ENCODE results near the gene CLEC17A. TPM values are rescaled to one million over a fixed set of nuclear protein-coding genes. Genes with fewer than 3 reads are reported as not detected.
"Not testable (repeated sequence)": the region's sequence is repeated elsewhere in the genome, so short reads cannot be mapped to it uniquely, and the experiment has no call there.

CLEC17A gene
- total and polyA plus RNA-seq, 2 of the 13 experiments (the other 11 are each of a cell fraction or from before 2014, with no cell fraction given): not detected

DNA sequence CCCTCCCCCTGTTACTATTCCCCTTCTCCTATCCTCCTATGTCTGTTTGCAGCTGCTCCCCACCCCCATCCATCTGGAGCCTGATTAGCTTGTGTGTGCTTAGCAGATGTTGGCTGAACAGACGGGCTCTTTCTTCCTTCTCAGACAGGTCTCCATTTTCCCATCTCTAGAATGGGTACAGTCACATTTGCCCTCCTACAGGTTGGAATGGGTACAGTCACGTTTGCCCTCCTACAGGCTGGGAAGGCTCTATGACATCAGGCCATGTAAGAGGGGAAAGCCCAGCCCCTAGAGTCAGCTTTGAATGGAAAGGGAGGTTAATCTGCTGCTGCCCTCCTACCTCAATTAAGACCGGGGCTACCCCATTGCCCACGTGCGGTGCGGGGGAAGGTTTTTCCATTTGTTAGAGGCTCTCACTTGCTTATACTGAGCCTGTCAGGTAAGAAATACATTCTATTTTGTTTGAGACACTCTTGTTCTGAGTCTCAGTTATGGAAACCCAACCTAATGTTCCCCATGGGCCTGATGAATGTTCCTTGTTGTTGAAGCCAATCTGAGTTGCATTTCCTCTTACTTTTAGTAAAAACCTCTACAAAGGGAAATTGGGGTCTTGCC, 2.2 kb upstream of the CLEC17A start (continued):
- TF ChIP-seq, protein P1, sequence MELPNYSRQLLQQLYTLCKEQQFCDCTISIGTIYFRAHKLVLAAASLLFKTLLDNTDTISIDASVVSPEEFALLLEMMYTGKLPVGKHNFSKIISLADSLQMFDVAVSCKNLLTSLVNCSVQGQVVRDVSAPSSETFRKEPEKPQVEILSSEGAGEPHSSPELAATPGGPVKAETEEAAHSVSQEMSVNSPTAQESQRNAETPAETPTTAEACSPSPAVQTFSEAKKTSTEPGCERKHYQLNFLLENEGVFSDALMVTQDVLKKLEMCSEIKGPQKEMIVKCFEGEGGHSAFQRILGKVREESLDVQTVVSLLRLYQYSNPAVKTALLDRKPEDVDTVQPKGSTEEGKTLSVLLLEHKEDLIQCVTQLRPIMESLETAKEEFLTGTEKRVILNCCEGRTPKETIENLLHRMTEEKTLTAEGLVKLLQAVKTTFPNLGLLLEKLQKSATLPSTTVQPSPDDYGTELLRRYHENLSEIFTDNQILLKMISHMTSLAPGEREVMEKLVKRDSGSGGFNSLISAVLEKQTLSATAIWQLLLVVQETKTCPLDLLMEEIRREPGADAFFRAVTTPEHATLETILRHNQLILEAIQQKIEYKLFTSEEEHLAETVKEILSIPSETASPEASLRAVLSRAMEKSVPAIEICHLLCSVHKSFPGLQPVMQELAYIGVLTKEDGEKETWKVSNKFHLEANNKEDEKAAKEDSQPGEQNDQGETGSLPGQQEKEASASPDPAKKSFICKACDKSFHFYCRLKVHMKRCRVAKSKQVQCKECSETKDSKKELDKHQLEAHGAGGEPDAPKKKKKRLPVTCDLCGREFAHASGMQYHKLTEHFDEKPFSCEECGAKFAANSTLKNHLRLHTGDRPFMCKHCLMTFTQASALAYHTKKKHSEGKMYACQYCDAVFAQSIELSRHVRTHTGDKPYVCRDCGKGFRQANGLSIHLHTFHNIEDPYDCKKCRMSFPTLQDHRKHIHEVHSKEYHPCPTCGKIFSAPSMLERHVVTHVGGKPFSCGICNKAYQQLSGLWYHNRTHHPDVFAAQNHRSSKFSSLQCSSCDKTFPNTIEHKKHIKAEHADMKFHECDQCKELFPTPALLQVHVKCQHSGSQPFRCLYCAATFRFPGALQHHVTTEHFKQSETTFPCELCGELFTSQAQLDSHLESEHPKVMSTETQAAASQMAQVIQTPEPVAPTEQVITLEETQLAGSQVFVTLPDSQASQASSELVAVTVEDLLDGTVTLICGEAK (IDR thresholded peaks at IDR 0.05): no peak
- TF ChIP-seq, protein P1 (CRISPR knock-in tag; IDR thresholded peaks at IDR 0.05): no peak
- no peak for TF ChIP-seq PAF1 (CRISPR knock-in tag; IDR thresholded peaks at IDR 0.05)
- TF ChIP-seq ZNF841 (CRISPR knock-in tag; IDR thresholded peaks at IDR 0.05; ENCODE audit: borderline replicate concordance): no peak
- no peak for TF ChIP-seq EZH2 (conservative IDR thresholded peaks at IDR 0.05; ENCODE audit: low read depth, low read length)
- TF ChIP-seq, protein P2, sequence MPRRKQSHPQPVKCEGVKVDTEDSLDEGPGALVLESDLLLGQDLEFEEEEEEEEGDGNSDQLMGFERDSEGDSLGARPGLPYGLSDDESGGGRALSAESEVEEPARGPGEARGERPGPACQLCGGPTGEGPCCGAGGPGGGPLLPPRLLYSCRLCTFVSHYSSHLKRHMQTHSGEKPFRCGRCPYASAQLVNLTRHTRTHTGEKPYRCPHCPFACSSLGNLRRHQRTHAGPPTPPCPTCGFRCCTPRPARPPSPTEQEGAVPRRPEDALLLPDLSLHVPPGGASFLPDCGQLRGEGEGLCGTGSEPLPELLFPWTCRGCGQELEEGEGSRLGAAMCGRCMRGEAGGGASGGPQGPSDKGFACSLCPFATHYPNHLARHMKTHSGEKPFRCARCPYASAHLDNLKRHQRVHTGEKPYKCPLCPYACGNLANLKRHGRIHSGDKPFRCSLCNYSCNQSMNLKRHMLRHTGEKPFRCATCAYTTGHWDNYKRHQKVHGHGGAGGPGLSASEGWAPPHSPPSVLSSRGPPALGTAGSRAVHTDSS (CRISPR knock-in tag; conservative IDR thresholded peaks at IDR 0.05): no peak
- no peak for TF ChIP-seq RBM39 (IDR thresholded peaks at IDR 0.05; ENCODE audit: low read depth, low read length, poor library complexity, severe bottlenecking)
- TF ChIP-seq CBFB (CRISPR knock-in tag; IDR thresholded peaks at IDR 0.05): no peak
- no peak for TF ChIP-seq ZFP41 (CRISPR knock-in tag; IDR thresholded peaks at IDR 0.05; ENCODE audit: borderline replicate concordance)
- no peak for TF ChIP-seq ZNF644 (CRISPR knock-in tag; IDR thresholded peaks at IDR 0.05; ENCODE audit: low read depth)
- TF ChIP-seq ZNF850 (CRISPR knock-in tag; conservative IDR thresholded peaks at IDR 0.05): no peak
- TF ChIP-seq ZMYM3 (CRISPR knock-in tag; IDR thresholded peaks at IDR 0.05): 0 out of 2 replicates have a peak, but pooled peaks have one; percentile 36

DNA sequence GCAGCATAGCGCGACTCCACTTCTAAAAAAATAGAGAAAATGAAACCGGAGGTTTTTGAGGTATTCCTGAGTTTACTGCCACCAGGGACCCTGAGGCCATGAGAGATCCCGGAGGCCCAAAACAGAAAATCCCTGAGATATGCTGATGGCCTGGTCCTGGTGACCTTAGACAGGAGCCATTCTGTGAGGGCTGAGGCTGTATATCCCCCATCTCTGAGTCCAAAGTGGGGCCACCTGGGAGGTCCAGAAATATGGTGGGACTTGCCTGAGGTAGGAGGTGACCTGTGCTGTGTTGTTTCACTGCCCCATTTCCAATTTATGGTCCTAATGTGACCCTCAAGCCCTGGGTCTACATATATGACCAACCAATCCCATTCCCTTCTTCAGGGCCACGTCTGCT, 1.5 kb downstream of the CLEC17A start:
- H3K4me3 ChIP-seq (replicated peaks in 1 of 3; ENCODE audit: insufficient read depth in 1 of 3, low read depth in 2 of 3, low read length in 3 of 3); H3K4me1 ChIP-seq (ENCODE audit: insufficient read depth, low read length); DNase-seq (ENCODE audit: low spot score); CTCF ChIA-PET (ENCODE audit: low intra/inter-chr PET ratio, low total read pairs); H3K27ac ChIP-seq (ENCODE audit: extremely low read length, insufficient read depth, low read length); H4K20me1 ChIP-seq (ENCODE audit: insufficient read depth, low read length); intact Hi-C loops (cut with micrococcal nuclease; ENCODE audit: unreplicated experiment); FAIRE-seq; H3K27me3 ChIP-seq (ENCODE audit: control insufficient read depth in 1 of 2, insufficient read depth in 2 of 2, low read length in 2 of 2); H3K4me2 ChIP-seq (ENCODE audit: low read depth, low read length); ATAC-seq; in situ Hi-C loops (cut with HindIII; ENCODE audit: extremely low pct_ligation_motif_present, low pct_unique_long_range_greater_than_20kb); H3K36me3 ChIP-seq (replicated peaks in 1 of 2; ENCODE audit: control insufficient read depth in 1 of 2, insufficient read depth in 2 of 2, low read length in 2 of 2); POLR2A ChIA-PET; BruUV-seq (replicated peaks); H3K79me2 ChIP-seq (ENCODE audit: insufficient read depth, low read length); H2AFZ ChIP-seq (ENCODE audit: low read length); H3K9me3 ChIP-seq (ENCODE audit: low read length); H3K9ac ChIP-seq (ENCODE audit: insufficient read depth, low read depth, low read length): not testable (repeated sequence)
- 12% methylated on average over 5 of the region's 5 CpGs for WGBS (ENCODE audit: low lambda C conversion rate)
